ENCODE data around the gene PIWIL1. TPM values are rescaled to one million over a fixed set of nuclear protein-coding genes. Genes with fewer than 3 reads are reported as not detected.

PIWIL1 gene
- polyA plus RNA-seq (2011; rRNA removed) (not detected in 2 replicates), polyA plus RNA-seq (2017; fragmentation: RNase III; extraction: RNeasy Plus Mini Kit Qiagen cat#74134 plus additional on column Dnase treatment) (not detected in 3 replicates), polyA minus RNA-seq (2011; rRNA and poly(A)+ RNA removed) (not detected in 2 replicates)
- polyA plus RNA-seq (2012; cell fraction: cytosol; rRNA removed), result not detected in 2 replicates
- polyA plus RNA-seq (2012; cell fraction: nucleus; rRNA removed), result not detected in 2 replicates

DNA sequence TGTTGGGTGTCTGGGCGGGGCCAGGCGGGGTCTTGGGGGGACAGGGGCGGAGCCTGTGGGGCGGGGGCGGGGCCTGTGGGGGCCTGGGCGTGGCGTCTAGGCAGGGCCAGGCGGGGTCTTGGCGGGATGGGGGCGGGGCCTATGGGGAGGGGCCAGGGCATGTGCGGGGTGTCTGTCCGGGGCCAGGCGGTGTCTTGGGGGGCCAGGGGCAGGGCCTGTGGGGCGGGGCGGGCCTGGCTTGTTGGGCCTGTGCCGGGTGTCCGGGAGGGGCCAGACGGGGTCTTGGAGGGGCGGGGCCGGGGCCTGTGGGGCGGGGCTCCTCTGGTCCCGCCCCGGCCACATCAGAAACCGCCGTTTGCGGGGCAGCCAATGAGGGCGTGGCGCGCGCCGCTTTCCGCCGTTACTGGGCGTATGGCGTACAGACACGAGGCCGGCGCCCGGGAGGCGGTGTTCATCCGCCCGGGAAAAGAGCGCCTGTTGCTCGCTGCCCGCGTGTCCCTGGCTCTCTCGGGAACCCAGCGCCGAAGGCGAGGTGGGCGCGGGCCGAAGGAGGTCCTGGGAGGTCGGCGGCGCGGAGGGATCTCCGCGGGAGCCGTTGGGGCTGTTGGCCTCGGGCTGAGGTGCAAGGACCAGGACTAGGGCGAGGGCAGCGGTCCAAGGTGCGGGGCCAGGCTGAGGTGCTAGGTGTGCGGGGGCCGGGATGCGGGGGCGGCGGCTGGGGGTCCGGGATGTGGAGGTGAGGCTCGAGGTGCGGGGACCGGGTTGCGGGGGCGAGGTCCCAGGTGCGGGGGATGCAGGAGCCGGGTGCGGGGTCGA lies at the start of gene PIWIL1:
TSS of gene PIWIL1 (plus strand) at position 400 of the 816 bp plus-strand sequence. CDS start 4,705 bp downstream, outside the sequence.
- TF ChIP-seq NR3C1 (IDR thresholded peaks at IDR 0.05), result no peak
- no peaks in the 10 kb centered on the region; the same call in 1 of the 3 replicates for H3K9me3 ChIP-seq
- ChIA-PET POLR2A (no interaction called here), CTCF (interaction anchor here (2.8 to 2.9 kb wide), 2 partner anchors 12 to 289 kb away, joined by 16 to 31 read pairs; no protein-coding TSS in a partner anchor)
- 92% methylated on average over 29 of the region's 79 CpGs for WGBS (ENCODE audit: missing lambda C conversion rate)
- no peak for FAIRE-seq
- no peak within 1 kb of the TSS for H3K27ac ChIP-seq
- DNase-seq (ENCODE audit: low read depth in 1 of 2, low spot score in 1 of 2), result no peak
- H3K4me1 ChIP-seq, result no peaks in the 10 kb centered on the region
- no peak within 1 kb of the TSS for H3K4me2 ChIP-seq
- H3K4me3 ChIP-seq, result no peak within 1 kb of the TSS
- ATAC-seq, result no peak

DNA sequence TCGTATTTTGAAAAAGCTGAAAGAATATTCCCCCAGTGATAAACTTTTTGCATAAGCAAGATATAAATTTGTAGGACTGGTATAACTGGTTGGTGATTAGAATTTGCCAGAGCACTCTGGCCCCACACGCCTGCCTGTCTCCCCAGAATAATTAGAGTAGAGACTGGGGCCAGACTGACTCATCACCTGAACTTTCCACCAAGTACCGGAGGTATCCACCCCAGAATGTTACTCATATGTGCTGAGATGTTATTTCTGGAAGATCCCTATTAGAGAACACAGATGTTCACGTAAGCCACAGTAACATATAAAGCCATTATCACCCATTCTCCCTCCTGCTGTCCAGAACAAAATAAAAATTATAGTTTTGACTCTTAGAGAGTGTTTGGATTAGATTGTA lies 49.5 kb upstream of the PIWIL1 start:
- WGBS (ENCODE audit: missing lambda C conversion rate), result under 1% methylated on average over 4 of the region's 4 CpGs
- CTCF ChIA-PET, result no interaction called here

DNA sequence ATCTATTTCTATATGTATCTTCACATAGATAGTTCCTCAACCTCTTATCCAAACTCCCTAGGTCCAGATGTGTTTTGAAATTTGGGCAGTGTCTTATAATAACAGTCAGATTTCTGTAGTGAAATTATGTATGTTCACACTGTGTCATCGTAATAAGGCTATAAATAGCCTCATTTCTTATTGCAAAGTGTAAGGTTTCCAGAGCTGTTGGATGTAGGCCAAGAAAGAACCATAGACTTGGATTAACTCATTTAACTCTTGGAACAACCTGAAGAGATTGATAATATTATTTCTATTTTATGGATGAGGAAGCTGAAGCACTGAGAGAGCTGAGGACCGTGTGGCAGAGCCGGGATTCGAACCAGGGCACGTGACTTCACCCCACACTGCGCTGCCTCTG lies 49.0 kb upstream of the PIWIL1 start:
- Histone ChIP-seq H3K4me3 (no peak overlapping the region), H3K27ac (no peak overlapping the region), H3K4me2 (no peak overlapping the region), H3K9me3 (peaks cover 9% of the 10 kb centered on the region; the same call in 1 of the 3 replicates), H3K4me1 (no peaks in the 10 kb centered on the region)
- ATAC-seq, result no peak
- TF ChIP-seq KDM5A (IDR thresholded peaks at IDR 0.05) (no peak), TFCP2L1 (CRISPR knock-in tag; IDR thresholded peaks at IDR 0.05) (no peak), RCOR1 (IDR thresholded peaks at IDR 0.05; ENCODE audit: low read depth, low read length) (no peak), FOXS1 (CRISPR knock-in tag; IDR thresholded peaks at IDR 0.05) (no peak), NPAS2 (CRISPR knock-in tag; IDR thresholded peaks at IDR 0.05; ENCODE audit: borderline replicate concordance) (no peak), FOSL2 (IDR thresholded peaks at IDR 0.05) (no peak), FOSL2 (CRISPR knock-in tag; IDR thresholded peaks at IDR 0.05) (no peak), JUNB (IDR thresholded peaks at IDR 0.05) (no peak), POLR2AphosphoS2 (conservative IDR thresholded peaks at IDR 0.05; ENCODE audit: low read length) (no peak), EP300 (IDR thresholded peaks at IDR 0.05) (no peak), NR3C1 (IDR thresholded peaks at IDR 0.05) (no peak), TP53 (CRISPR knock-in tag; IDR thresholded peaks at IDR 0.05) (no peak)
- TF ChIP-seq, protein P1, sequence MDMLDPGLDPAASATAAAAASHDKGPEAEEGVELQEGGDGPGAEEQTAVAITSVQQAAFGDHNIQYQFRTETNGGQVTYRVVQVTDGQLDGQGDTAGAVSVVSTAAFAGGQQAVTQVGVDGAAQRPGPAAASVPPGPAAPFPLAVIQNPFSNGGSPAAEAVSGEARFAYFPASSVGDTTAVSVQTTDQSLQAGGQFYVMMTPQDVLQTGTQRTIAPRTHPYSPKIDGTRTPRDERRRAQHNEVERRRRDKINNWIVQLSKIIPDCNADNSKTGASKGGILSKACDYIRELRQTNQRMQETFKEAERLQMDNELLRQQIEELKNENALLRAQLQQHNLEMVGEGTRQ (IDR thresholded peaks at IDR 0.05), result no peak
- TF ChIP-seq, protein P2, sequence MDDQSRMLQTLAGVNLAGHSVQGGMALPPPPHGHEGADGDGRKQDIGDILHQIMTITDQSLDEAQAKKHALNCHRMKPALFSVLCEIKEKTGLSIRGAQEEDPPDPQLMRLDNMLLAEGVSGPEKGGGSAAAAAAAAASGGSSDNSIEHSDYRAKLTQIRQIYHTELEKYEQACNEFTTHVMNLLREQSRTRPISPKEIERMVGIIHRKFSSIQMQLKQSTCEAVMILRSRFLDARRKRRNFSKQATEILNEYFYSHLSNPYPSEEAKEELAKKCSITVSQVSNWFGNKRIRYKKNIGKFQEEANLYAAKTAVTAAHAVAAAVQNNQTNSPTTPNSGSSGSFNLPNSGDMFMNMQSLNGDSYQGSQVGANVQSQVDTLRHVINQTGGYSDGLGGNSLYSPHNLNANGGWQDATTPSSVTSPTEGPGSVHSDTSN (IDR thresholded peaks at IDR 0.05), result no peak
- FAIRE-seq, result no peak
- DNase-seq (ENCODE audit: low read depth in 1 of 2, low spot score in 1 of 2), result no peak
- WGBS (ENCODE audit: missing lambda C conversion rate), result 6% methylated on average over 6 of the region's 6 CpGs
- ChIA-PET POLR2A (no interaction called here), CTCF (no interaction called here)

More for the DNA sequence above, 49.5 kb upstream of the PIWIL1 start:
- peaks cover 12% of the 10 kb centered on the region; the same call in 1 of the 3 replicates for H3K9me3 ChIP-seq
- FAIRE-seq (no peak), ATAC-seq (no peak), DNase-seq (ENCODE audit: low read depth in 1 of 2, low spot score in 1 of 2) (no peak)
- no peak for TF ChIP-seq JUNB (IDR thresholded peaks at IDR 0.05)
- no peak for TF ChIP-seq EHMT2 (IDR thresholded peaks at IDR 0.05; ENCODE audit: low read depth)
- TF ChIP-seq MAZ (IDR thresholded peaks at IDR 0.05; ENCODE audit: borderline replicate concordance, low read depth, low read length), result no peak
- no peak for TF ChIP-seq EHF (CRISPR knock-in tag; IDR thresholded peaks at IDR 0.05)
- no peak overlapping the region for H3K4me3 ChIP-seq
- no peak overlapping the region for H3K4me2 ChIP-seq
- H3K27ac ChIP-seq, result no peak overlapping the region
- POLR2A ChIA-PET, result no interaction called here
- no peaks in the 10 kb centered on the region for H3K4me1 ChIP-seq

DNA sequence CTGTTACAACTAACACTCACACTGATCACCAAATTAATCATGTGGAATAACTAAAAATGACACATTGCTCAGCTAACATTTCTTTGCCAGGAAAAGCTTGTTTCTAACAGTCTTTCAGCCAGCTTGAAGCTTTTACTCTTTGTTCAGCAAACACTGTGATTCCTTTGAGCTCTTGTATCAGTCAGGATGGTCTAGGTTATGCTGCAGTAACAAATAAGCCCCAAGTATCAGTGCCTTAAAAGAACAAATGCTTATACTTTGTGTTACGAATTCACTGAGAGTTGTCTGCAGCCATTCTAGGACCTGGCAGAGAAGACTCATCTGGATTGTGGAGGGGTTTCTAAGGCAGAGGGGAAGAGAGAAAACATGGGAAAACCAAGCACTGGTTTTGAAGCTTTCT lies 47.6 kb upstream of the PIWIL1 start:
- Histone ChIP-seq H3K9me3 (0 out of 3 replicates have a peak, but pooled peaks cover 3% of the 10 kb centered on the region), H3K4me3 (no peak overlapping the region), H3K27ac (no peak overlapping the region), H3K4me2 (no peak overlapping the region), H3K4me1 (no peaks in the 10 kb centered on the region)
- DNase-seq (ENCODE audit: low read depth in 1 of 2, low spot score in 1 of 2) (no peak), ATAC-seq (no peak), FAIRE-seq (no peak)
- ChIA-PET CTCF (no interaction called here), POLR2A (no interaction called here)
- WGBS (ENCODE audit: missing lambda C conversion rate), result 0% methylated on average over 1 of the region's 1 CpG
- TF ChIP-seq MAZ (IDR thresholded peaks at IDR 0.05; ENCODE audit: borderline replicate concordance, low read depth, low read length) (no peak), HOXA7 (CRISPR knock-in tag; IDR thresholded peaks at IDR 0.05) (no peak), FOXS1 (CRISPR knock-in tag; IDR thresholded peaks at IDR 0.05) (no peak), NR3C1 (IDR thresholded peaks at IDR 0.05) (no peak), HOXB13 (CRISPR knock-in tag; IDR thresholded peaks at IDR 0.05; ENCODE audit: low read depth) (no peak), CHD4 (IDR thresholded peaks at IDR 0.05; ENCODE audit: borderline replicate concordance) (no peak), CBX2 (IDR thresholded peaks at IDR 0.05; ENCODE audit: borderline replicate concordance, low read depth) (no peak), KDM1A (IDR thresholded peaks at IDR 0.05; ENCODE audit: low read depth) (no peak), POLR2AphosphoS2 (conservative IDR thresholded peaks at IDR 0.05; ENCODE audit: low read length) (no peak), EHMT2 (IDR thresholded peaks at IDR 0.05; ENCODE audit: low read depth) (no peak), ZSCAN20 (CRISPR knock-in tag; IDR thresholded peaks at IDR 0.05) (no peak), RCOR1 (IDR thresholded peaks at IDR 0.05; ENCODE audit: low read depth, low read length) (no peak)
- TF ChIP-seq, protein P3, sequence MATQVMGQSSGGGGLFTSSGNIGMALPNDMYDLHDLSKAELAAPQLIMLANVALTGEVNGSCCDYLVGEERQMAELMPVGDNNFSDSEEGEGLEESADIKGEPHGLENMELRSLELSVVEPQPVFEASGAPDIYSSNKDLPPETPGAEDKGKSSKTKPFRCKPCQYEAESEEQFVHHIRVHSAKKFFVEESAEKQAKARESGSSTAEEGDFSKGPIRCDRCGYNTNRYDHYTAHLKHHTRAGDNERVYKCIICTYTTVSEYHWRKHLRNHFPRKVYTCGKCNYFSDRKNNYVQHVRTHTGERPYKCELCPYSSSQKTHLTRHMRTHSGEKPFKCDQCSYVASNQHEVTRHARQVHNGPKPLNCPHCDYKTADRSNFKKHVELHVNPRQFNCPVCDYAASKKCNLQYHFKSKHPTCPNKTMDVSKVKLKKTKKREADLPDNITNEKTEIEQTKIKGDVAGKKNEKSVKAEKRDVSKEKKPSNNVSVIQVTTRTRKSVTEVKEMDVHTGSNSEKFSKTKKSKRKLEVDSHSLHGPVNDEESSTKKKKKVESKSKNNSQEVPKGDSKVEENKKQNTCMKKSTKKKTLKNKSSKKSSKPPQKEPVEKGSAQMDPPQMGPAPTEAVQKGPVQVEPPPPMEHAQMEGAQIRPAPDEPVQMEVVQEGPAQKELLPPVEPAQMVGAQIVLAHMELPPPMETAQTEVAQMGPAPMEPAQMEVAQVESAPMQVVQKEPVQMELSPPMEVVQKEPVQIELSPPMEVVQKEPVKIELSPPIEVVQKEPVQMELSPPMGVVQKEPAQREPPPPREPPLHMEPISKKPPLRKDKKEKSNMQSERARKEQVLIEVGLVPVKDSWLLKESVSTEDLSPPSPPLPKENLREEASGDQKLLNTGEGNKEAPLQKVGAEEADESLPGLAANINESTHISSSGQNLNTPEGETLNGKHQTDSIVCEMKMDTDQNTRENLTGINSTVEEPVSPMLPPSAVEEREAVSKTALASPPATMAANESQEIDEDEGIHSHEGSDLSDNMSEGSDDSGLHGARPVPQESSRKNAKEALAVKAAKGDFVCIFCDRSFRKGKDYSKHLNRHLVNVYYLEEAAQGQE (IDR thresholded peaks at IDR 0.05), result no peak
